ENCODE data around the gene RACGAP1.

RACGAP1 gene

GRCh38 chr12:50024227-50024626 lies 1.1 kb downstream of the RACGAP1 start:
- H3K27me3 ChIP-seq (ENCODE audit: insufficient read depth, low read length) = no peaks in the 10 kb centered on the region
- TF ChIP-seq EZH2 (IDR thresholded peaks at IDR 0.05; ENCODE audit: borderline replicate concordance, low read length) = no peak
- no peak for TF ChIP-seq CTCF (IDR thresholded peaks at IDR 0.05; ENCODE audit: low read length)
- H3K79me2 ChIP-seq (ENCODE audit: insufficient read depth, low read length) = peaks cover 58% of the 10 kb centered on the region
- H3K36me3 ChIP-seq (ENCODE audit: insufficient read depth, low read length) = peaks cover 26% of the 10 kb centered on the region; the same call in 1 of the 2 replicates
- H4K20me1 ChIP-seq (ENCODE audit: insufficient read depth, low read length) = no peaks in the 10 kb centered on the region
- peak overlapping the region; percentile 67 for H3K4me2 ChIP-seq (ENCODE audit: low read length)
- peak overlapping the region; percentile 66 for H3K27ac ChIP-seq (ENCODE audit: low read depth, low read length, poor library complexity, severe bottlenecking)
- peak overlapping the region; percentile 80 for H3K9ac ChIP-seq (ENCODE audit: low read length)
- H3F3A ChIP-seq (ENCODE audit: insufficient read depth, low read length) = no peaks in the 10 kb centered on the region
- no peak overlapping the region for H2AFZ ChIP-seq (ENCODE audit: low read length)
- no peaks in the 10 kb centered on the region for H3K9me2 ChIP-seq (ENCODE audit: low read depth, low read length)
- H3K9me3 ChIP-seq (ENCODE audit: low read length) = no peaks in the 10 kb centered on the region
- H3K4me3 ChIP-seq (ENCODE audit: low read depth, low read length, poor library complexity, severe bottlenecking) = peak overlapping the region; percentile 74
- peaks cover 49% of the 10 kb centered on the region for H3K4me1 ChIP-seq (ENCODE audit: insufficient read depth, low read length, severe bottlenecking)

GRCh38 chr12:50022903-50023302 lies 2.4 kb downstream of the RACGAP1 start:
- TF ChIP-seq EZH2 (IDR thresholded peaks at IDR 0.05; ENCODE audit: borderline replicate concordance, low read length) (no peak), CTCF (IDR thresholded peaks at IDR 0.05; ENCODE audit: low read length) (no peak)
- Histone ChIP-seq H3K9me2 (ENCODE audit: low read depth, low read length) (no peaks in the 10 kb centered on the region), H3F3A (ENCODE audit: insufficient read depth, low read length) (no peaks in the 10 kb centered on the region), H3K4me3 (ENCODE audit: low read depth, low read length, poor library complexity, severe bottlenecking) (peak overlapping the region; percentile 74), H3K9me3 (ENCODE audit: low read length) (no peaks in the 10 kb centered on the region), H3K79me2 (ENCODE audit: insufficient read depth, low read length) (peaks cover 71% of the 10 kb centered on the region), H3K27ac (ENCODE audit: low read depth, low read length, poor library complexity, severe bottlenecking) (no peak overlapping the region), H4K20me1 (ENCODE audit: insufficient read depth, low read length) (no peaks in the 10 kb centered on the region), H3K4me1 (ENCODE audit: insufficient read depth, low read length, severe bottlenecking) (peaks cover 49% of the 10 kb centered on the region), H2AFZ (ENCODE audit: low read length) (no peak overlapping the region), H3K36me3 (ENCODE audit: insufficient read depth, low read length) (peaks cover 31% of the 10 kb centered on the region; the same call in 1 of the 2 replicates), H3K9ac (ENCODE audit: low read length) (peak overlapping the region; percentile 11; the same call in 1 of the 2 replicates), H3K27me3 (ENCODE audit: insufficient read depth, low read length) (no peaks in the 10 kb centered on the region), H3K4me2 (ENCODE audit: low read length) (peak overlapping the region; percentile 67)

- Histone ChIP-seq H4K20me1 (ENCODE audit: insufficient read depth, low read length) (no peaks in the 10 kb centered on the region), H3K27ac (ENCODE audit: low read depth, low read length, poor library complexity, severe bottlenecking) (no peak overlapping the region), H3K9ac (ENCODE audit: low read length) (peak overlapping the region; percentile 16; the same call in 1 of the 2 replicates), H3K4me3 (ENCODE audit: low read depth, low read length, poor library complexity, severe bottlenecking) (no peak overlapping the region), H3K36me3 (ENCODE audit: insufficient read depth, low read length) (peaks cover 45% of the 10 kb centered on the region), H2AFZ (ENCODE audit: low read length) (no peak overlapping the region), H3K79me2 (ENCODE audit: insufficient read depth, low read length) (peaks cover 90% of the 10 kb centered on the region), H3K9me2 (ENCODE audit: low read depth, low read length) (no peaks in the 10 kb centered on the region), H3K4me2 (ENCODE audit: low read length) (peak overlapping the region; percentile 38), H3F3A (ENCODE audit: insufficient read depth, low read length) (no peaks in the 10 kb centered on the region), H3K4me1 (ENCODE audit: insufficient read depth, low read length, severe bottlenecking) (peaks cover 47% of the 10 kb centered on the region), H3K27me3 (ENCODE audit: insufficient read depth, low read length) (no peaks in the 10 kb centered on the region), H3K9me3 (ENCODE audit: low read length) (no peaks in the 10 kb centered on the region)
- no peak for TF ChIP-seq EZH2 (IDR thresholded peaks at IDR 0.05; ENCODE audit: borderline replicate concordance, low read length)
- TF ChIP-seq CTCF (IDR thresholded peaks at IDR 0.05; ENCODE audit: low read length) = no peak
Measured at GRCh38 chr12:50021031-50021430, 4.3 kb downstream of the RACGAP1 start.
